Spleen (tissue), 7 donors: ENCODE results near the gene SOX8.

ENCODE experiments used
- CTCF ChIP-seq, 11 experiments: fragments of 200-600 bp in 7 of 11; fragments of 450-650 bp in 4 of 11; sonication (generic) in 4 of 11; IDR thresholded peaks in 8 of 11; conservative IDR thresholded peaks in 3 of 11; 1 replicate in 7 of 11; 2 replicates in 4 of 11; pipeline versions ENCODE4 v1.4.0 to v1.8.0; 2016 to 2021; ENCODE audit warnings: antibody characterized with exemption in 11 of 11, inconsistent platforms in 4 of 11, mild to moderate bottlenecking in 1 of 11
- POLR2A ChIP-seq, 3 donors: fragments of 450-650 bp; IDR thresholded peaks; one replicate each; pipeline ENCODE4 v1.5.1; 2017; ENCODE audit warnings: antibody characterized with exemption in 3 of 3, mild to moderate bottlenecking in 1 of 3
- donor health status: DM: no; HTN: no; CAD: no; lungs with moderate emphysema.
- donor health status: DM: no; HTN: no; CAD: no.
- donor health status: DM: no; HTN: no; CAD: no.

- no peak for TF ChIP-seq CTCF (IDR thresholded peaks at IDR 0.05 in 8 of 11, conservative IDR thresholded peaks at IDR 0.05 in 3 of 11)
- TF ChIP-seq POLR2A (IDR thresholded peaks at IDR 0.05), result no peak
Observed at GRCh38 chr16:986925-987582, 5.5 kb downstream of the SOX8 start.
